Measurements from ENCODE around the gene VTI1A.

GRCh38 chr10:112558476-112559142 lies 111.6 kb downstream of the VTI1A start:
- TF ChIP-seq EZH2 (optimal IDR thresholded peaks at IDR 0.05; ENCODE audit: low read depth, low read length) (no peak), CTCF (IDR thresholded peaks at IDR 0.05; ENCODE audit: low read length) (no peak)
